Fibroblast of mammary gland (primary cell): ENCODE results near the gene CCDC177.

Experiments used
- DNase-seq: peaks from one replicate; pipeline ENCODE4 v3.0.0-alpha.2; 2010; ENCODE audit warnings: low read depth
- H3K4me3 ChIP-seq: 2 replicates; pipeline ENCODE4 v1.5.1; 2011; ENCODE audit warnings: low read depth, mild to moderate bottlenecking, low read length, moderate library complexity; ENCODE audit not compliant: control insufficient read depth
- CTCF ChIP-seq: conservative IDR thresholded peaks from 2 replicates; pipeline ENCODE4 v1.5.1; 2011; ENCODE audit warnings: low read depth, low read length, inconsistent platforms; ENCODE audit not compliant: control insufficient read depth, insufficient read depth

Gene CCDC177

GRCh38 chr14:69615496-69616407, 41.1 kb upstream of the CCDC177 start:
- peak overlapping the region; percentile 23 for H3K4me3 ChIP-seq
- TF ChIP-seq CTCF: no peak
- DNase-seq: peak; percentile 79

GRCh38 chr14:69615121-69615495, 40.4 kb upstream of the CCDC177 start:
- no peak for TF ChIP-seq CTCF
- DNase-seq: no peak
- H3K4me3 ChIP-seq: no peak overlapping the region

- H3K4me3 ChIP-seq: no peak overlapping the region
- no peak for TF ChIP-seq CTCF
- no peak for DNase-seq
Measured at GRCh38 chr14:69614592-69614991, 39.9 kb upstream of the CCDC177 start.

GRCh38 chr14:69613312-69614073, 38.8 kb upstream of the CCDC177 start:
- TF ChIP-seq CTCF: no peak
- H3K4me3 ChIP-seq: no peak overlapping the region
- DNase-seq: no peak

- peak overlapping the region; percentile 72 for H3K4me3 ChIP-seq
- peak; percentile 18 for TF ChIP-seq CTCF
- DNase-seq: peak; percentile 16
Measured at GRCh38 chr14:69612783-69613130, 38.1 kb upstream of the CCDC177 start.

DNA sequence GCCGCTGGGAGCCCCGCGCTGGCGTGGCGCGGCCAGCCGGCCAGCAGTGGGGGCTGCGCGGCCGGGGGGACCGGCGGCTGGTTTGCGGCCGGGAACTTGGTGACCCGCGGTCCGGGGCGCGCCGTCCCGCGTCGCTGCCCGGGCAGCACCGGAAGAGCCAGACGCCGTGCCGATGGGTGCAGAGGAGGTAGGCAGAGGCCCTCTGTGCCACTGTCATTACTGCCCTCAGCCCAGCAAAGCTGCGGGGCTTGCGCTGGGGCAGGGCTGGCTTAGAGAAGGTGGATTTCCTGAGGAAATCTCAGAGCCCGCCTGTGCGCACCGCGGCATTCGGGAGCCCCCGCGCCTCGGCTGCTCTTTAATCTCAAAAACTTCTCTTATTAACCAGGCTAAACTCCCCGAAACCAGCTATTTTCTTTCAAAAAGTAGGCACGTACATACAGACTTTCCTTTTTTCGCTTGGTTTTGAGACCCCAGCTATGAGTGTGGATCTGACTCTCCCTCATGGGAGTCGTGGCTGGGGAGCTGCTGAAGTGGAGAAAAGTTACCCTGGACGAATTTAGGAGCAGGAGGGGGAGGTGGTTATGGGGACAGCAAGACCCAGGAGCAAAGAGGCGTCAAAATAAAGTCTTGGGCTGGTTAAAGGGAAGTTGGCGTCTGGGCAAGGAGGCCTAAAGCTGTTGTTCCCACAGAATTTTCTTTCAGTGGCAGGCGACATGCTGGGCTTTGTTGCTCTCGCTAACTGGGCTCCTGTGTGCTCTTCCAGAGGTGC, 37.5 kb upstream of the CCDC177 start:
- peak overlapping the region; percentile 72 for H3K4me3 ChIP-seq
- peak; percentile 11 for DNase-seq
- TF ChIP-seq CTCF: no peak
